IMR-90 (cell line): ENCODE data around the gene APOF. TPM values are rescaled to one million over a fixed set of nuclear protein-coding genes. Genes with fewer than 3 reads are reported as not detected.
"Not testable (repeated sequence)": the region's sequence is repeated elsewhere in the genome, so short reads cannot be mapped to it uniquely, and the experiment has no call there.

Experiments used
- ATAC-seq: fragments of 200-7000 bp; cut with Tn5 transposase; 2 replicates; pipeline ENCODE4 v1.9.1; 2020; ENCODE audit warnings: low read depth, mild to moderate bottlenecking, moderate library complexity
- BruUV-seq: library from RNA; stranded (reverse); fragments of 400-500 nt; replicated peaks from 2 replicates; lab custom pipeline; 2021; lab: Mats Ljungman, UMichigan
- CTCF ChIA-PET: fragments of 300-600 bp; formaldehyde crosslinking; extraction: SDS; loops from one replicate; lab custom pipeline; 2021; ENCODE audit warnings: antibody characterized with exemption; lab: Yijun Ruan, JAX
- POLR2A ChIA-PET: fragments of 300-600 bp; sonication (Branson Sonifier 250); formaldehyde crosslinking; loops from one replicate; lab custom pipeline; 2022; ENCODE audit warnings: antibody characterized with exemption; ENCODE audit not compliant: unreplicated experiment; lab: Charles Lee
- DNase-seq: peaks from one replicate; pipeline ENCODE4 v3.0.0; 2013
- H2AFZ ChIP-seq: replicated peaks from 2 replicates; pipeline ENCODE3; 2013; ENCODE audit warnings: low read length, mild to moderate bottlenecking; ENCODE audit not compliant: poor library complexity
- H2AK5ac ChIP-seq: 2 replicates; pipeline ENCODE4 v1.6.1; 2013; ENCODE audit warnings: low read depth, low read length, inconsistent platforms
- H2AK9ac ChIP-seq: replicated peaks from 2 replicates; pipeline ENCODE3; 2013; ENCODE audit warnings: mild to moderate bottlenecking, low read depth, low read length, moderate library complexity; ENCODE audit not compliant: poor library complexity
- H2BK120ac ChIP-seq: 2 replicates; pipeline ENCODE4 v1.6.1; 2013; ENCODE audit warnings: low read depth, low read length, inconsistent platforms
- H2BK15ac ChIP-seq: 3 replicates; pipeline ENCODE4 v1.6.1; 2013; ENCODE audit warnings: low read depth, low read length, inconsistent platforms
- H2BK20ac ChIP-seq: 2 replicates; pipeline ENCODE4 v1.6.1; 2013; ENCODE audit warnings: low read depth, mild to moderate bottlenecking, inconsistent platforms, low read length, moderate library complexity
- H2BK5ac ChIP-seq: 2 replicates; pipeline ENCODE4 v1.6.1; 2013; ENCODE audit warnings: mild to moderate bottlenecking, low read depth, low read length, inconsistent platforms; ENCODE audit not compliant: poor library complexity, severe bottlenecking
- H3K14ac ChIP-seq: replicated peaks from 2 replicates; pipeline ENCODE4 v1.6.1; 2013; ENCODE audit warnings: low read depth, low read length, inconsistent platforms
- H3K18ac ChIP-seq: 2 replicates; pipeline ENCODE4 v1.6.1; 2013; ENCODE audit warnings: low read depth, low read length, control low read depth
- H3K23ac ChIP-seq: 2 replicates; pipeline ENCODE4 v1.6.1; 2013; ENCODE audit warnings: low read depth, low read length, inconsistent platforms
- H3K27ac ChIP-seq: 2 replicates; pipeline ENCODE4 v1.5.1; 2013; ENCODE audit warnings: mild to moderate bottlenecking, control low read depth, low read length; ENCODE audit not compliant: insufficient read depth
- H3K27me3 ChIP-seq: 2 replicates; pipeline ENCODE4 v1.6.1; 2013; ENCODE audit warnings: low read length; ENCODE audit not compliant: control insufficient read depth, insufficient read depth
- H3K36me3 ChIP-seq: 2 replicates; pipeline ENCODE4 v1.6.1; 2013; ENCODE audit warnings: low read length, mixed read lengths; ENCODE audit not compliant: control insufficient read depth, insufficient read depth
- H3K4ac ChIP-seq: 2 replicates; pipeline ENCODE4 v1.6.1; 2013; ENCODE audit warnings: low read depth, low read length, inconsistent platforms
- H3K4me1 ChIP-seq: 2 replicates; pipeline ENCODE4 v1.6.1; 2013; ENCODE audit warnings: low read length, mixed read lengths; ENCODE audit not compliant: control insufficient read depth, insufficient read depth
- H3K4me2 ChIP-seq: 2 replicates; pipeline ENCODE4 v1.6.1; 2013; ENCODE audit warnings: low read depth, mild to moderate bottlenecking, control low read depth, low read length, moderate library complexity
- H3K4me3 ChIP-seq: 2 replicates; pipeline ENCODE4 v1.5.1; 2013; ENCODE audit warnings: low read depth, mild to moderate bottlenecking, control low read depth, low read length, moderate library complexity; ENCODE audit not compliant: insufficient read depth
- H3K56ac ChIP-seq: 2 replicates; pipeline ENCODE4 v1.6.1; 2013; ENCODE audit warnings: low read length, inconsistent platforms; ENCODE audit not compliant: insufficient read depth; ENCODE audit errors: extremely low read depth
- H3K79me1 ChIP-seq, 2 experiments: 2 replicates each; pipeline ENCODE4 v1.6.1; 2013; ENCODE audit warnings: low read length in 2 of 2, inconsistent platforms in 1 of 2, low read depth in 1 of 2
- H3K9ac ChIP-seq: 2 replicates; pipeline ENCODE4 v1.6.1; 2013; ENCODE audit warnings: low read depth, low read length, control low read depth
- H3K9me1 ChIP-seq: 2 replicates; pipeline ENCODE4 v1.6.1; 2013; ENCODE audit warnings: low read length, inconsistent platforms; ENCODE audit not compliant: insufficient read depth
- H3K9me3 ChIP-seq: 2 replicates; pipeline ENCODE4 v1.6.1; 2013; ENCODE audit warnings: low read length; ENCODE audit not compliant: control insufficient read depth, insufficient read depth
- H4K20me1 ChIP-seq: 2 replicates; pipeline ENCODE4 v1.6.1; 2013; ENCODE audit warnings: low read length, inconsistent platforms; ENCODE audit not compliant: insufficient read depth
- H4K5ac ChIP-seq: 2 replicates; pipeline ENCODE4 v1.6.1; 2013; ENCODE audit warnings: mild to moderate bottlenecking, low read depth, low read length, control low read depth
- H4K8ac ChIP-seq, 2 experiments: 2 replicates each; pipeline ENCODE4 v1.6.1; 2013; ENCODE audit warnings: low read depth in 2 of 2, low read length in 2 of 2, control low read depth in 1 of 2, inconsistent platforms in 1 of 2
- H4K91ac ChIP-seq: 2 replicates; pipeline ENCODE4 v1.6.1; 2013; ENCODE audit warnings: low read depth, low read length, inconsistent platforms; ENCODE audit not compliant: insufficient read depth
- WGBS, 2 experiments: methylation state at CpG; one replicate each; pipeline versions ENCODE4 v1.1.5 to v1.1.7; 2013; ENCODE audit warnings: missing lambda C conversion rate in 2 of 2; ENCODE audit not compliant: insufficient read length in 1 of 2; ENCODE audit errors: extremely low coverage in 2 of 2; 5-methylcytosine and 5-hydroxymethylcytosine counted together
- dilution Hi-C: fragments of 300-500 bp; cut with HindIII; formaldehyde crosslinking; loops from one replicate; pipeline ENCODE4 v1.14.3; 2018; ENCODE audit warnings: low sequenced_read_pairs; ENCODE audit not compliant: unreplicated experiment
- in situ Hi-C: fragments of 300-500 bp; cut with MboI; formaldehyde crosslinking; loops from 3 replicates; pipeline ENCODE4 v1.14.3; 2019; ENCODE audit warnings: low sequenced_read_pairs, inconsistent platforms, mixed read lengths
- intact Hi-C: fragments of 100-400 bp; cut with micrococcal nuclease; formaldehyde crosslinking; loops from 2 replicates; pipeline ENCODE4 v1.10.0; 2022
- polyA plus RNA-seq, 3 experiments: library from polyadenylated mRNA; depleted of rRNA; stranded (reverse); fragments of >200 nt; gene quantifications; 2 replicates each; pipeline ENCODE4 v1.2.3, GENCODE V29; 2012; ENCODE audit warnings: low replicate concordance in 1 of 3
- total RNA-seq: library from RNA; depleted of rRNA; stranded (reverse); fragments of >200 nt; gene quantifications from 2 replicates; pipeline ENCODE4 v1.2.3, GENCODE V29; 2012

The APOF gene
- total and polyA plus RNA-seq, 2 of the 4 experiments (the other 2 are of a cell fraction) = not detected

GRCh38 chr12:56342290-56342689 lies 20.4 kb downstream of the APOF start:
- in situ Hi-C loops, H2AK9ac ChIP-seq, intact Hi-C loops, H4K91ac ChIP-seq, H4K5ac ChIP-seq, H3K56ac ChIP-seq, H3K9me1 ChIP-seq, H3K18ac ChIP-seq, H3K4me2 ChIP-seq, BruUV-seq, H2BK120ac ChIP-seq, ATAC-seq, H2BK5ac ChIP-seq, H3K4me1 ChIP-seq, H4K20me1 ChIP-seq, H3K14ac ChIP-seq, H2BK15ac ChIP-seq, H3K9me3 ChIP-seq, H3K4me3 ChIP-seq, H4K8ac ChIP-seq, H3K27ac ChIP-seq, H3K23ac ChIP-seq, H2BK20ac ChIP-seq, H2AK5ac ChIP-seq, DNase-seq, H3K79me1 ChIP-seq, H3K9ac ChIP-seq, dilution Hi-C loops, H3K4ac ChIP-seq, H2AFZ ChIP-seq, H3K27me3 ChIP-seq: not testable (repeated sequence)
- ChIA-PET CTCF (interaction anchor here (1.1 kb wide), 1 partner anchor 122 kb away, joined by 6 read pairs; no protein-coding TSS in a partner anchor), POLR2A (interaction anchor here (0.6 kb wide), 1 partner anchor 111 kb away, joined by 3 read pairs; no protein-coding TSS in a partner anchor)
- no CpG with 5 or more reads among the region's 2 CpGs for WGBS, 2 experiments
- H3K36me3 ChIP-seq = peaks cover 46% of the 10 kb centered on the region
